HCT116 (cell line): ENCODE measurements around the gene TBX2. TPM values are rescaled to one million over a fixed set of nuclear protein-coding genes. Genes with fewer than 3 reads are reported as not detected.

Experiments
- ATAC-seq: fragments of 200-7000 bp; cut with Tn5 transposase; 2 replicates; pipeline ENCODE4 v1.9.1; 2020; ENCODE audit warnings: mild to moderate bottlenecking, moderate library complexity
- BruUV-seq: library from RNA; stranded (reverse); fragments of 400-500 nt; replicated peaks from 2 replicates; lab custom pipeline; 2021; lab: Mats Ljungman, UMichigan
- CTCF ChIA-PET: fragments of 300-600 bp; sonication (Branson Sonifier 250); formaldehyde crosslinking; loops from one replicate; lab custom pipeline; 2021; ENCODE audit warnings: antibody characterized with exemption; lab: Charles Lee
- POLR2A ChIA-PET: fragments of 300-600, 350-600 bp; sonication (Branson Sonifier 250); formaldehyde crosslinking; loops from one replicate; lab custom pipeline; 2021; ENCODE audit warnings: antibody characterized with exemption; lab: Charles Lee
- RAD21 ChIA-PET, 2 experiments: fragments of 300-600 bp; sonication (Branson Sonifier 250); formaldehyde crosslinking; loops; one replicate each; lab custom pipeline; 2023; ENCODE audit warnings: low total read pairs in 2 of 2; ENCODE audit not compliant: uncharacterized antibody in 2 of 2, unreplicated experiment in 2 of 2, low non-redundant PET in 1 of 2; lab: Charles Lee
- DNase-seq: peaks from one replicate; pipeline ENCODE4 v3.0.0-alpha.2; 2010; ENCODE audit warnings: low read depth, low spot score
- H2AFZ ChIP-seq: fragments of 200-600 bp; shearing (Covaris generic), sonication (generic); 2 replicates; pipeline ENCODE4 v1.6.1; 2017; ENCODE audit warnings: low read depth, mixed run types, mixed read lengths, antibody characterized with exemption, low read length; ENCODE audit not compliant: poor library complexity, severe bottlenecking
- H3K27ac ChIP-seq: 2 replicates; pipeline ENCODE4 v1.5.1; 2012; ENCODE audit warnings: low read depth, low read length
- H3K27me3 ChIP-seq: fragments of 200-600 bp; sonication (generic); 2 replicates; pipeline ENCODE4 v1.6.1; 2016; ENCODE audit warnings: mixed run types, low read length, mixed read lengths; ENCODE audit not compliant: insufficient read depth
- H3K36me3 ChIP-seq, 2 experiments: fragments of 200-500 bp in 1 of 2; fragments of 200-600 bp in 1 of 2; sonication (Bioruptor generic) in 1 of 2; sonication (generic) in 1 of 2; 2 replicates each; pipeline versions ENCODE4 v1.5.1 to v1.6.1; 2014 to 2016; ENCODE audit warnings: low read length in 2 of 2, inconsistent platforms in 1 of 2, mixed read lengths in 1 of 2, mixed run types in 1 of 2; ENCODE audit not compliant: insufficient read depth in 2 of 2, control insufficient read depth in 1 of 2
- H3K4me1 ChIP-seq, 2 experiments: fragments of 200-600 bp in 1 of 2; sonication (generic) in 1 of 2; 2 replicates each; pipeline versions ENCODE4 v1.5.1 to v1.6.1; 2012 to 2017; ENCODE audit warnings: low read length in 2 of 2, inconsistent platforms in 1 of 2, mild to moderate bottlenecking in 1 of 2, mixed read lengths in 1 of 2, mixed run types in 1 of 2, moderate library complexity in 1 of 2; ENCODE audit not compliant: insufficient read depth in 2 of 2, control insufficient read depth in 1 of 2
- H3K4me2 ChIP-seq: fragments of 200-600 bp; sonication (generic); 2 replicates; pipeline ENCODE4 v1.6.1; 2017; ENCODE audit warnings: mixed run types, low read length, mixed read lengths
- H3K4me3 ChIP-seq, 2 experiments: fragments of 200-600 bp in 1 of 2; sonication (generic) in 1 of 2; replicated peaks in 1 of 2; 2 replicates each; pipeline ENCODE4 v1.5.1; 2011 to 2016; ENCODE audit warnings: low read length in 2 of 2, control low read depth in 1 of 2, low read depth in 1 of 2, mild to moderate bottlenecking in 1 of 2, mixed read lengths in 1 of 2, mixed run types in 1 of 2
- H3K79me2 ChIP-seq: fragments of 200-600 bp; sonication (generic); 2 replicates; pipeline ENCODE4 v1.6.1; 2017; ENCODE audit warnings: mild to moderate bottlenecking, mixed run types, low read length, moderate library complexity, mixed read lengths; ENCODE audit not compliant: insufficient read depth
- H3K9ac ChIP-seq: fragments of 200-600 bp; sonication (generic); 2 replicates; pipeline ENCODE4 v1.6.1; 2016; ENCODE audit warnings: low read length, mixed read lengths
- H3K9me2 ChIP-seq: fragments of 200-600 bp; sonication (generic), shearing (Covaris generic); 2 replicates; pipeline ENCODE4 v1.6.1; 2017; ENCODE audit warnings: mixed run types, mild to moderate bottlenecking, moderate library complexity; ENCODE audit not compliant: insufficient read depth
- H3K9me3 ChIP-seq, 2 experiments: fragments of 200-500 bp in 1 of 2; fragments of 200-600 bp in 1 of 2; sonication (Bioruptor generic) in 1 of 2; sonication (generic) in 1 of 2; 2 replicates each; pipeline ENCODE4 v1.6.1; 2014 to 2017; ENCODE audit warnings: low read length in 2 of 2, mixed read lengths in 2 of 2, inconsistent platforms in 1 of 2, low read depth in 1 of 2, mild to moderate bottlenecking in 1 of 2, mixed run types in 1 of 2, moderate library complexity in 1 of 2; ENCODE audit not compliant: control insufficient read depth in 1 of 2, insufficient read depth in 1 of 2
- H4K20me1 ChIP-seq: fragments of 200-600 bp; sonication (generic), shearing (Covaris generic); 2 replicates; pipeline ENCODE4 v1.6.1; 2017; ENCODE audit warnings: mixed run types, mild to moderate bottlenecking, moderate library complexity; ENCODE audit not compliant: insufficient read depth
- ATF3 ChIP-seq: IDR thresholded peaks from 2 replicates; pipeline ENCODE4 v1.6.1; 2012
- CBX3 ChIP-seq: IDR thresholded peaks from 2 replicates; pipeline ENCODE4 v1.6.1; 2012; ENCODE audit warnings: low read depth
- CTCF ChIP-seq, 3 experiments: fragments of 200-600 bp in 1 of 3; sonication (generic) in 1 of 3; IDR thresholded peaks in 2 of 3; conservative IDR thresholded peaks in 1 of 3; 2 replicates each; pipeline ENCODE4 v1.5.1; 2012 to 2017; ENCODE audit warnings: low read depth in 2 of 3, low read length in 2 of 3, antibody characterized with exemption in 1 of 3, borderline replicate concordance in 1 of 3, control low read depth in 1 of 3, mild to moderate bottlenecking in 1 of 3, mixed read lengths in 1 of 3, mixed run types in 1 of 3, moderate library complexity in 1 of 3; ENCODE audit not compliant: insufficient read depth in 1 of 3
- EGR1 ChIP-seq: IDR thresholded peaks from 2 replicates; pipeline ENCODE4 v1.6.1; 2012; ENCODE audit warnings: low read depth
- EZH2 ChIP-seq: fragments of 200-600 bp; sonication (generic); IDR thresholded peaks from 2 replicates; pipeline ENCODE4 v1.6.1; 2017; ENCODE audit warnings: antibody characterized with exemption, mixed run types
- EZH2phosphoT487 ChIP-seq: fragments of 200-600 bp; IDR thresholded peaks from 2 replicates; pipeline ENCODE4 v1.6.1; 2018; ENCODE audit warnings: antibody characterized with exemption, borderline replicate concordance
- JUND ChIP-seq: IDR thresholded peaks from 2 replicates; pipeline ENCODE4 v1.6.1; 2012
- MAX ChIP-seq: IDR thresholded peaks from 2 replicates; pipeline ENCODE4 v1.6.1; 2012
- POLR2A ChIP-seq: IDR thresholded peaks from 2 replicates; pipeline ENCODE4 v1.7.0; 2011; ENCODE audit warnings: borderline replicate concordance; ENCODE audit not compliant: insufficient read depth, insufficient read length; ENCODE audit errors: extremely low read depth
- POLR2AphosphoS5 ChIP-seq: IDR thresholded peaks from 2 replicates; pipeline ENCODE4 v1.6.1; 2011; ENCODE audit warnings: mild to moderate bottlenecking, low read depth, low read length, moderate library complexity
- RAD21 ChIP-seq: IDR thresholded peaks from 2 replicates; pipeline ENCODE4 v1.6.1; 2012; ENCODE audit warnings: low read depth, mild to moderate bottlenecking
- REST ChIP-seq: IDR thresholded peaks from 2 replicates; pipeline ENCODE4 v1.6.1; 2012; ENCODE audit warnings: low read depth
- SRF ChIP-seq: IDR thresholded peaks from 2 replicates; pipeline ENCODE4 v1.6.1; 2012; ENCODE audit warnings: low read depth
- ZBTB33 ChIP-seq: IDR thresholded peaks from 2 replicates; pipeline ENCODE4 v1.6.1; 2011; ENCODE audit warnings: mild to moderate bottlenecking, low read length, moderate library complexity; ENCODE audit not compliant: insufficient replicate concordance; ENCODE audit errors: extremely low read depth
- ZFX ChIP-seq: fragments of 450-650 bp; IDR thresholded peaks from 2 replicates; pipeline ENCODE4 v1.6.1; 2017
- ZNF274 ChIP-seq: fragments of 200-500 bp; sonication (Bioruptor generic); IDR thresholded peaks from 2 replicates; pipeline ENCODE4 v1.6.1; 2014; ENCODE audit warnings: mild to moderate bottlenecking, low read depth, low read length, inconsistent platforms
- intact Hi-C: fragments of 100-400 bp; cut with micrococcal nuclease; formaldehyde crosslinking; loops from 2 replicates; pipeline ENCODE4 v1.10.0; 2022
- total RNA-seq: library from RNA; stranded (reverse); gene quantifications from one replicate; pipeline ENCODE4 v1.2.1, GENCODE V29; 2021; ENCODE audit not compliant: unreplicated experiment

Gene TBX2
- total RNA-seq, 1 experiment from 2014 or later: 0.71 TPM

- peaks cover 12 to 17% of the 10 kb centered on the region in 2 experiments; a peak in 3 of 4 replicates for H3K4me1 ChIP-seq
- intact Hi-C loops: no loop called here
- no peak overlapping the region for H3K27ac ChIP-seq
- ChIA-PET POLR2A (no interaction called here), RAD21 (no interaction called here), CTCF (interaction anchor here (1.0 kb wide), 1 partner anchor 646 kb away, joined by 3 read pairs; no protein-coding TSS in a partner anchor)
- H4K20me1 ChIP-seq: no peaks in the 10 kb centered on the region
- H3K79me2 ChIP-seq: no peaks in the 10 kb centered on the region
- DNase-seq (no peak), ATAC-seq (no peak)
- no peak overlapping the region for H2AFZ ChIP-seq
- no peaks in the 10 kb centered on the region for H3K36me3 ChIP-seq
- no peaks in the 10 kb centered on the region for H3K9me3 ChIP-seq
- no peaks in the 10 kb centered on the region for H3K9me2 ChIP-seq
- BruUV-seq: no TSS peak
- no peak overlapping the region for H3K9ac ChIP-seq
- no peak overlapping the region for H3K4me2 ChIP-seq
- no peak overlapping the region for H3K4me3 ChIP-seq
- TF ChIP-seq ATF3 (no peak), SRF (no peak), ZNF274 (no peak), REST (no peak), JUND (no peak), EZH2phosphoT487 (no peak), MAX (no peak), ZBTB33 (no peak), CBX3 (no peak), ZFX (no peak), CTCF (IDR thresholded peaks at IDR 0.05 in 2 of 3, conservative IDR thresholded peaks at IDR 0.05 in 1 of 3; ENCODE audit: borderline replicate concordance in 1 of 3, insufficient read depth in 1 of 3, low read depth in 2 of 3, low read length in 2 of 3) (no peak), EZH2 (no peak), RAD21 (no peak), POLR2A (no peak), POLR2AphosphoS5 (no peak), EGR1 (no peak)
- no peaks in the 10 kb centered on the region for H3K27me3 ChIP-seq
Observed at GRCh38 chr17:61391595-61392291, 7.9 kb upstream of the TBX2 start.
